ENCODE data around the gene GRIN2A. TPM values are rescaled to one million over a fixed set of nuclear protein-coding genes. Genes with fewer than 3 reads are reported as not detected.

The GRIN2A gene
- total RNA-seq, 1 donor from 2014 or later: 0.56 TPM

- Histone ChIP-seq H3K4me3 (no peak overlapping the region), H3K36me3 (no peaks in the 10 kb centered on the region), H3K27ac (no peak overlapping the region), H3K4me1 (no peaks in the 10 kb centered on the region), H3K9me3 (no peaks in the 10 kb centered on the region), H3K27me3 (ENCODE audit: low read depth) (no peaks in the 10 kb centered on the region)
- no peak for ATAC-seq
- intact Hi-C loops (cut with DNase I): no loop called here
- no peak for DNase-seq
- no peak for TF ChIP-seq CTCF (IDR thresholded peaks at IDR 0.05)
Measured at GRCh38 chr16:10150906-10151305, 31.3 kb downstream of the GRIN2A start.

- intact Hi-C loops (cut with DNase I): no loop called here
Measured at GRCh38 chr16:10145542-10146035, 36.6 kb downstream of the GRIN2A start.

GRCh38 chr16:10141671-10142070 is 40.6 kb downstream of the GRIN2A start:
- no peaks in the 10 kb centered on the region for H3K36me3 ChIP-seq
- ATAC-seq (no peak), DNase-seq (no peak)
- intact Hi-C loops (cut with DNase I): no loop called here
- H3K27me3 ChIP-seq (ENCODE audit: low read depth): no peaks in the 10 kb centered on the region
- no peaks in the 10 kb centered on the region for H3K4me1 ChIP-seq
- no peak overlapping the region for H3K27ac ChIP-seq
- H3K9me3 ChIP-seq: no peaks in the 10 kb centered on the region
- TF ChIP-seq CTCF (IDR thresholded peaks at IDR 0.05): no peak
- H3K4me3 ChIP-seq: no peak overlapping the region

More at GRCh38 chr16:10145542-10146035, 36.6 kb downstream of the GRIN2A start:
- DNase-seq (no peak), ATAC-seq (no peak)
- H3K27me3 ChIP-seq (ENCODE audit: low read depth): no peaks in the 10 kb centered on the region
- H3K4me3 ChIP-seq: no peak overlapping the region
- H3K36me3 ChIP-seq: no peaks in the 10 kb centered on the region
- TF ChIP-seq CTCF (IDR thresholded peaks at IDR 0.05): no peak
- no peak overlapping the region for H3K27ac ChIP-seq
- no peaks in the 10 kb centered on the region for H3K9me3 ChIP-seq
- H3K4me1 ChIP-seq: no peaks in the 10 kb centered on the region

- H3K27ac ChIP-seq: no peak overlapping the region
- H3K4me3 ChIP-seq: no peak overlapping the region
- TF ChIP-seq CTCF (IDR thresholded peaks at IDR 0.05): no peak
- DNase-seq (no peak), ATAC-seq (no peak)
- no peaks in the 10 kb centered on the region for H3K4me1 ChIP-seq
- intact Hi-C loops (cut with DNase I): no loop called here
- H3K36me3 ChIP-seq: no peaks in the 10 kb centered on the region
- no peaks in the 10 kb centered on the region for H3K9me3 ChIP-seq
- no peaks in the 10 kb centered on the region for H3K27me3 ChIP-seq (ENCODE audit: low read depth)
Measured at GRCh38 chr16:10138881-10139280, 43.3 kb downstream of the GRIN2A start.

GRCh38 chr16:10137341-10137740 is 44.9 kb downstream of the GRIN2A start:
- Histone ChIP-seq H3K4me3 (no peak overlapping the region), H3K27ac (no peak overlapping the region), H3K9me3 (no peaks in the 10 kb centered on the region), H3K4me1 (no peaks in the 10 kb centered on the region), H3K36me3 (no peaks in the 10 kb centered on the region), H3K27me3 (ENCODE audit: low read depth) (no peaks in the 10 kb centered on the region)
- DNase-seq: no peak
- TF ChIP-seq CTCF (IDR thresholded peaks at IDR 0.05): no peak
- ATAC-seq: no peak
- intact Hi-C loops (cut with DNase I): no loop called here

- intact Hi-C loops (cut with DNase I): no loop called here
- Histone ChIP-seq H3K4me1 (no peaks in the 10 kb centered on the region), H3K36me3 (no peaks in the 10 kb centered on the region), H3K27me3 (ENCODE audit: low read depth) (no peaks in the 10 kb centered on the region), H3K4me3 (no peak overlapping the region), H3K27ac (no peak overlapping the region), H3K9me3 (no peaks in the 10 kb centered on the region)
- ATAC-seq (no peak), DNase-seq (no peak)
- TF ChIP-seq CTCF (IDR thresholded peaks at IDR 0.05): no peak
Measured at GRCh38 chr16:10136916-10137315, 45.3 kb downstream of the GRIN2A start.

Measured in lower lobe of right lung (tissue), 2 donors.